Nephron progenitor cell (in vitro differentiated cells): ENCODE data around the gene INSYN1.

Source experiments
- DNase-seq: peaks from one replicate; pipeline ENCODE4 v3.0.0; 2021
- H3K27ac Mint-ChIP-seq: 2 replicates; pipeline ENCODE4 v1.8.0; 2021; ENCODE audit warnings: mild to moderate bottlenecking, moderate library complexity, mixed read lengths
- H3K27me3 Mint-ChIP-seq: 2 replicates; pipeline ENCODE4 v1.8.0; 2021; ENCODE audit warnings: mild to moderate bottlenecking, low read depth, mixed read lengths; ENCODE audit not compliant: poor library complexity
- H3K36me3 Mint-ChIP-seq: 2 replicates; pipeline ENCODE4 v1.8.0; 2021; ENCODE audit warnings: low read depth, mixed read lengths
- H3K4me1 Mint-ChIP-seq: 2 replicates; pipeline ENCODE4 v1.8.0; 2021; ENCODE audit warnings: mixed read lengths
- H3K4me3 Mint-ChIP-seq: 2 replicates; pipeline ENCODE4 v1.8.0; 2021; ENCODE audit warnings: mild to moderate bottlenecking, moderate library complexity, mixed read lengths
- H3K9me3 Mint-ChIP-seq: 2 replicates; pipeline ENCODE4 v1.8.0; 2021; ENCODE audit warnings: mild to moderate bottlenecking, moderate library complexity, mixed read lengths
- CTCF ChIP-seq: fragments of 200-600 bp; sonication (generic); IDR thresholded peaks from 2 replicates; pipeline ENCODE4 v1.5.0; 2021; ENCODE audit warnings: antibody characterized with exemption

INSYN1 gene

GRCh38 chr15:73777741-73778140 is 24.6 kb upstream of the INSYN1 start:
- H3K4me3 Mint-ChIP-seq: no peak overlapping the region
- H3K27me3 Mint-ChIP-seq: peaks cover 5% of the 10 kb centered on the region
- no peak overlapping the region for H3K27ac Mint-ChIP-seq
- no peaks in the 10 kb centered on the region for H3K36me3 Mint-ChIP-seq
- no peaks in the 10 kb centered on the region for H3K9me3 Mint-ChIP-seq
- no peak for DNase-seq
- peaks cover 31% of the 10 kb centered on the region for H3K4me1 Mint-ChIP-seq
- TF ChIP-seq CTCF: no peak

- no peak overlapping the region for H3K4me3 Mint-ChIP-seq
- H3K9me3 Mint-ChIP-seq: no peaks in the 10 kb centered on the region
- TF ChIP-seq CTCF: no peak
- H3K27me3 Mint-ChIP-seq: peaks cover 3% of the 10 kb centered on the region
- H3K4me1 Mint-ChIP-seq: peaks cover 39% of the 10 kb centered on the region
- no peak for DNase-seq
- H3K27ac Mint-ChIP-seq: no peak overlapping the region
- H3K36me3 Mint-ChIP-seq: no peaks in the 10 kb centered on the region
These were observed 20.3 kb upstream of the INSYN1 start for GRCh38 chr15:73773428-73773827.

- Mint-ChIP-seq H3K4me3 (no peak overlapping the region), H3K9me3 (no peaks in the 10 kb centered on the region), H3K27ac (peak overlapping the region; percentile 32), H3K36me3 (no peaks in the 10 kb centered on the region), H3K27me3 (peaks cover 3% of the 10 kb centered on the region), H3K4me1 (peaks cover 49% of the 10 kb centered on the region)
- DNase-seq: no peak
- no peak for TF ChIP-seq CTCF
These were observed 18.4 kb upstream of the INSYN1 start for GRCh38 chr15:73771385-73772045.

- H3K4me3 Mint-ChIP-seq: no peak overlapping the region
- no peaks in the 10 kb centered on the region for H3K36me3 Mint-ChIP-seq
- no peak for TF ChIP-seq CTCF
- no peak for DNase-seq
- no peak overlapping the region for H3K27ac Mint-ChIP-seq
- H3K27me3 Mint-ChIP-seq: peaks cover 3% of the 10 kb centered on the region
- H3K4me1 Mint-ChIP-seq: peaks cover 43% of the 10 kb centered on the region
- no peaks in the 10 kb centered on the region for H3K9me3 Mint-ChIP-seq
These were observed 16.9 kb upstream of the INSYN1 start for GRCh38 chr15:73770050-73770449.

GRCh38 chr15:73767806-73768501 is 14.8 kb upstream of the INSYN1 start:
- H3K36me3 Mint-ChIP-seq: no peaks in the 10 kb centered on the region
- H3K9me3 Mint-ChIP-seq: no peaks in the 10 kb centered on the region
- no peak for TF ChIP-seq CTCF
- no peak overlapping the region for H3K4me3 Mint-ChIP-seq
- H3K27ac Mint-ChIP-seq: no peak overlapping the region
- H3K27me3 Mint-ChIP-seq: peaks cover 3% of the 10 kb centered on the region
- DNase-seq: no peak
- H3K4me1 Mint-ChIP-seq: peaks cover 31% of the 10 kb centered on the region

GRCh38 chr15:73766598-73766997 is 13.4 kb upstream of the INSYN1 start:
- no peaks in the 10 kb centered on the region for H3K9me3 Mint-ChIP-seq
- H3K4me3 Mint-ChIP-seq: peak overlapping the region; percentile 21
- H3K4me1 Mint-ChIP-seq: peaks cover 31% of the 10 kb centered on the region

More at GRCh38 chr15:73766598-73766997, 13.4 kb upstream of the INSYN1 start:
- no peak for TF ChIP-seq CTCF
- no peak overlapping the region for H3K27ac Mint-ChIP-seq
- no peak for DNase-seq
- peaks cover 3% of the 10 kb centered on the region for H3K27me3 Mint-ChIP-seq
- H3K36me3 Mint-ChIP-seq: no peaks in the 10 kb centered on the region
